K562 (cell line): Measurements from ENCODE around the gene MTG1. TPM values are rescaled to one million over a fixed set of nuclear protein-coding genes. Genes with fewer than 3 reads are reported as not detected.
A peak's percentile ranks its signal among the peaks of the same experiment; 100 is the strongest.

ENCODE experiments used
- ATAC-seq: fragments of 200-7000 bp; cut with Tn5 transposase; 3 replicates; pipeline ENCODE4 v1.9.1; 2020; ENCODE audit warnings: moderate library complexity
- BruUV-seq: library from RNA; stranded (reverse); fragments of 400-500 nt; replicated peaks from 2 replicates; lab custom pipeline; 2021; lab: Mats Ljungman, UMichigan
- CTCF ChIA-PET: fragments of 300-600 bp; formaldehyde crosslinking; extraction: SDS; loops from one replicate; lab custom pipeline; 2021; ENCODE audit warnings: low intra/inter-chr PET ratio; lab: Yijun Ruan, JAX
- POLR2A ChIA-PET: fragments of 300-600, 350-650 bp; sonication (Branson Sonifier 250); formaldehyde crosslinking; extraction: SDS; loops from one replicate; lab custom pipeline; 2021; ENCODE audit warnings: antibody characterized with exemption, inconsistent platforms; lab: Yijun Ruan, JAX
- DNase-seq, 4 experiments: peaks; one replicate each; pipeline versions ENCODE4 v3.0.0 to v3.0.0-alpha.2; 2011 to 2018; ENCODE audit warnings: low spot score in 3 of 4, mixed read lengths in 3 of 4; ENCODE audit errors: extremely low read depth in 1 of 4
- FAIRE-seq: peaks from 2 replicates; lab custom pipeline; 2011; peaks lifted over from hg19 to GRCh38; lab: Jason Lieb, UNC
- H2AFZ ChIP-seq: 2 replicates; pipeline ENCODE4 v1.6.0; 2011; ENCODE audit warnings: low read depth, low read length, control low read depth, inconsistent platforms
- H3K27ac ChIP-seq: fragments of 200-600 bp; 3 replicates; pipeline ENCODE4 v1.8.0; 2011; ENCODE audit warnings: low read depth, mild to moderate bottlenecking, control low read depth, inconsistent platforms, low read length, moderate library complexity, mixed read lengths; ENCODE audit errors: extremely low read depth
- H3K27me3 ChIP-seq, 2 experiments: fragments of 300-600 bp in 1 of 2; 2 replicates in 1 of 2; 3 replicates in 1 of 2; pipeline versions ENCODE4 v1.6.0 to v1.8.0; 2011; ENCODE audit warnings: inconsistent platforms in 2 of 2, low read length in 2 of 2, mild to moderate bottlenecking in 1 of 2, mixed read lengths in 1 of 2, moderate library complexity in 1 of 2; ENCODE audit not compliant: control insufficient read depth in 2 of 2, insufficient read depth in 2 of 2
- H3K36me3 ChIP-seq: fragments of 300-600 bp; 3 replicates; pipeline ENCODE4 v1.8.0; 2011; ENCODE audit warnings: mild to moderate bottlenecking, low read length, inconsistent platforms; ENCODE audit not compliant: control insufficient read depth, insufficient read depth
- H3K4me1 ChIP-seq, 2 experiments: fragments of 200-600 bp in 1 of 2; replicated peaks in 1 of 2; 2 replicates in 1 of 2; 3 replicates in 1 of 2; pipeline versions ENCODE4 v1.5.1 to v1.8.0; 2011; ENCODE audit warnings: inconsistent platforms in 2 of 2, low read length in 2 of 2, mild to moderate bottlenecking in 1 of 2, mixed read lengths in 1 of 2, moderate library complexity in 1 of 2; ENCODE audit not compliant: control insufficient read depth in 2 of 2, insufficient read depth in 2 of 2
- H3K4me2 ChIP-seq: 2 replicates; pipeline ENCODE4 v1.6.1; 2011; ENCODE audit warnings: low read length, control low read depth, inconsistent platforms, mixed read lengths; ENCODE audit not compliant: insufficient read depth
- H3K4me3 ChIP-seq: fragments of 200-600 bp; sonication (generic), shearing (Covaris generic); 2 replicates; pipeline ENCODE4 v1.5.1; 2016; ENCODE audit warnings: control low read depth, inconsistent platforms
- H3K79me2 ChIP-seq: fragments of 200-600 bp; 3 replicates; pipeline ENCODE4 v1.8.0; 2011; ENCODE audit warnings: low read length, inconsistent platforms; ENCODE audit not compliant: control insufficient read depth, insufficient read depth
- H3K9ac ChIP-seq, 2 experiments: 2 replicates each; pipeline versions ENCODE4 v1.6.0 to v1.6.1; 2011; ENCODE audit warnings: low read depth in 2 of 2, low read length in 2 of 2, control low read depth in 1 of 2, inconsistent platforms in 1 of 2, mild to moderate bottlenecking in 1 of 2, mixed read lengths in 1 of 2; ENCODE audit not compliant: insufficient read depth in 1 of 2
- H3K9me1 ChIP-seq: one replicate; pipeline ENCODE4 v1.6.0; 2011; ENCODE audit warnings: inconsistent platforms, mild to moderate bottlenecking, low read length, moderate library complexity; ENCODE audit not compliant: control insufficient read depth, insufficient read depth
- H3K9me3 ChIP-seq: replicated peaks from 2 replicates; pipeline ENCODE4 v1.5.1; 2011; ENCODE audit warnings: low read depth, low read length, inconsistent platforms; ENCODE audit not compliant: control insufficient read depth, insufficient read depth
- H4K20me1 ChIP-seq: replicated peaks from 2 replicates; pipeline ENCODE4 v1.6.1; 2011; ENCODE audit warnings: low read length, inconsistent platforms, mixed read lengths; ENCODE audit not compliant: control insufficient read depth, insufficient read depth
- NRF1 ChIP-seq, 2 experiments: fragments of 450-650 bp; IDR thresholded peaks in 1 of 2; conservative IDR thresholded peaks in 1 of 2; 2 replicates each; pipeline ENCODE4 v1.6.1; 2014; ENCODE audit warnings: mild to moderate bottlenecking in 2 of 2
- WGBS: fragments of 100-300 bp; shearing (Covaris generic); methylation state at CpG from one replicate; pipeline ENCODE4 v1.1.6; 2016; ENCODE audit warnings: low coverage, mixed read lengths; ENCODE audit not compliant: insufficient coverage; ENCODE audit errors: missing lambda C conversion rate; 5-methylcytosine and 5-hydroxymethylcytosine counted together
- in situ Hi-C: fragments of 300-500 bp; cut with MboI; formaldehyde crosslinking; loops from 4 replicates; pipeline ENCODE4 v1.15.0; 2018; ENCODE audit warnings: inconsistent platforms, mixed read lengths
- intact Hi-C: fragments of 100-400 bp; cut with micrococcal nuclease; formaldehyde crosslinking; loops from 2 replicates; pipeline ENCODE4 v1.14.2; 2022
- polyA plus RNA-seq, 8 experiments: library from polyadenylated mRNA; depleted of rRNA in 4 of 8; stranded (reverse) in 5 of 8; unstranded in 3 of 8; fragments of >200 nt; fragmentation: Nextera tagmentation in 2 of 8; fragmentation: Illumina TruSeq in 1 of 8; extraction: Ambion mirVana in 2 of 8; extraction: Trizol in 1 of 8; gene quantifications; 2 replicates each; pipeline versions ENCODE4 v1.2.1 to v1.2.3, GENCODE V29; 2011 to 2014; ENCODE audit warnings: inconsistent platforms in 1 of 8, missing spikeins in 1 of 8
- total RNA-seq, 7 experiments: library from RNA; depleted of rRNA in 6 of 7; stranded (reverse); fragments of >200 nt in 6 of 7; fragmentation: Illumina TruSeq in 2 of 7; extraction: Trizol in 2 of 7; gene quantifications; 2 replicates each; pipeline versions ENCODE4 v1.2.1 to v1.2.3, GENCODE V29; 2011 to 2021; ENCODE audit warnings: low replicate concordance in 1 of 7
- TF ChIP-seq, protein P1 (sequence below): sonication (generic); formaldehyde crosslinking; IDR thresholded peaks from 2 replicates; pipeline ENCODE4 v1.8.0; 2022; ENCODE audit warnings: mild to moderate bottlenecking, missing genetic modification reagents

Gene MTG1
- total and polyA plus RNA-seq, 9 of the 15 experiments (the other 6 are each of a cell fraction or from before 2014, with no cell fraction given), result 2.8 to 28.2 (median 15.4) TPM

DNA sequence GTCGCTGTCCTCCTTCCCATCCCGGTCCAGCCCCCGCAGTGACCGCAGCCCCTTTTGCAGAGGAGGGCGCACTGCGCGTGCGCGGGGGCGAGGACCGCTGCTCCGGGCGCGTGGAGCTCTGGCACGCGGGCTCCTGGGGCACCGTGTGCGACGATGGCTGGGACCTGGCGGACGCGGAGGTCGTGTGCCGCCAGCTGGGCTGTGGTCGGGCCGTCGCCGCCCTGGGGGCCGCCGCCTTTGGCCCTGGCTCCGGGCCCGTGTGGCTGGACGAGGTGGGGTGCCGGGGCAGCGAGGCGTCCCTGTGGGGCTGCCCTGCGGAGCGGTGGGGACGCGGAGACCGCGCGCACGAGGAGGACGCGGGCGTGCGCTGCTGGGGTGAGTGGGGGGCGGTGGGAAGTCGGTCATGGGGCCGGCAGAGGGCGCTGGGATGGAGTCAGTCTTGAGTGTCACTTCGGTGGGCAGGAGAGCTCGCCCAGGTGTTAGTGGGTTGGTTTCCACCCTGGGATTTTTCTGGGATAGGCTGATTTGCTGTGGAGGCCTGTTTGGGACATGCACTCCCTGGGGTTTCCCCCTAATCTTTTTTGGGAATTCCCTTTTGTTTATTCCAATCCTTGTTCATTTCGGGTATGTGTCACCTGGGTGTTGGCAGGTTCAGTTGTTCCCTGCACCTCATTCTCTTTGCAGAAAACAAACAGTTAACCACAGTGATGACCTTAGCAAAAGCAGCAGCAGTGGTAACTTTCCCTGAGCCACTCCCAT lies 71.4 kb downstream of the MTG1 start:
- H2AFZ ChIP-seq, result no peak overlapping the region
- H3K27me3 ChIP-seq, result peaks cover 0 to 9% of the 10 kb centered on the region in 2 experiments; a peak in 1 of 5 replicates
- FAIRE-seq, result no peak
- in situ Hi-C loops, result no loop called here
- H4K20me1 ChIP-seq, result no peaks in the 10 kb centered on the region
- H3K9me1 ChIP-seq, result no peaks in the 10 kb centered on the region
- H3K9me3 ChIP-seq, result no peaks in the 10 kb centered on the region
- DNase-seq, result peak in 1 of 4 experiments; percentile 22
- TF ChIP-seq NRF1 (conservative IDR thresholded peaks at IDR 0.05 in 1 of 2, IDR thresholded peaks at IDR 0.05 in 1 of 2), result peak; percentile 68 to 76
- TF ChIP-seq, protein P1, sequence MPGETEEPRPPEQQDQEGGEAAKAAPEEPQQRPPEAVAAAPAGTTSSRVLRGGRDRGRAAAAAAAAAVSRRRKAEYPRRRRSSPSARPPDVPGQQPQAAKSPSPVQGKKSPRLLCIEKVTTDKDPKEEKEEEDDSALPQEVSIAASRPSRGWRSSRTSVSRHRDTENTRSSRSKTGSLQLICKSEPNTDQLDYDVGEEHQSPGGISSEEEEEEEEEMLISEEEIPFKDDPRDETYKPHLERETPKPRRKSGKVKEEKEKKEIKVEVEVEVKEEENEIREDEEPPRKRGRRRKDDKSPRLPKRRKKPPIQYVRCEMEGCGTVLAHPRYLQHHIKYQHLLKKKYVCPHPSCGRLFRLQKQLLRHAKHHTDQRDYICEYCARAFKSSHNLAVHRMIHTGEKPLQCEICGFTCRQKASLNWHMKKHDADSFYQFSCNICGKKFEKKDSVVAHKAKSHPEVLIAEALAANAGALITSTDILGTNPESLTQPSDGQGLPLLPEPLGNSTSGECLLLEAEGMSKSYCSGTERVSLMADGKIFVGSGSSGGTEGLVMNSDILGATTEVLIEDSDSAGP (CRISPR knock-in tag), result no peak
- TF ChIP-seq, all 486 proteins: peak for 1
- no peak overlapping the region for H3K9ac ChIP-seq
- ChIA-PET POLR2A (interaction anchor here (0.8 to 1.8 kb wide), 3 partner anchors 8 to 12 kb away, joined by 3 to 6 read pairs (median 4); partner anchors contain the start of gene SCART1), CTCF (no interaction called here)
- H3K4me3 ChIP-seq, result no peak overlapping the region
- no peaks in the 10 kb centered on the region for H3K79me2 ChIP-seq
- no TSS peak for BruUV-seq
- H3K36me3 ChIP-seq, result no peaks in the 10 kb centered on the region
- intact Hi-C loops, result no loop called here
- peak; percentile 63 for ATAC-seq
- no peak overlapping the region for H3K4me2 ChIP-seq
- 18% methylated on average over 49 of the region's 55 CpGs for WGBS
- peaks cover 0 to 10% of the 10 kb centered on the region in 2 experiments; a peak in 1 of 5 replicates for H3K4me1 ChIP-seq
- no peak overlapping the region for H3K27ac ChIP-seq
